CD4-positive, alpha-beta T cell (primary cell): ENCODE measurements around the gene TIMM10B. TPM values are rescaled to one million over a fixed set of nuclear protein-coding genes. Genes with fewer than 3 reads are reported as not detected.

Experiments
- ATAC-seq: fragments of 200-7000 bp; cut with Tn5 transposase; one replicate; pipeline ENCODE4 v1.10.0; 2022; ENCODE audit warnings: mild to moderate bottlenecking; ENCODE audit not compliant: poor library complexity
- CTCF ChIA-PET: fragments of 350-600 bp; sonication (Branson Sonifier 250); formaldehyde crosslinking; loops from one replicate; lab custom pipeline; 2021; ENCODE audit warnings: antibody characterized with exemption, inconsistent platforms; lab: Charles Lee
- POLR2A ChIA-PET: fragments of 350-600 bp; sonication (Branson Sonifier 250); formaldehyde crosslinking; loops from one replicate; lab custom pipeline; 2021; ENCODE audit warnings: antibody characterized with exemption, inconsistent platforms; lab: Charles Lee
- DNase-seq, 14 experiments: peaks; one replicate each; pipeline ENCODE4 v3.0.0-alpha.2; 2013 to 2020; ENCODE audit warnings: mixed read lengths in 2 of 14
- H3K27ac ChIP-seq, 2 donors: one replicate each; pipeline versions ENCODE4 v1.5.1 to v1.7.0; 2013; ENCODE audit warnings: low read length in 2 of 2, low read depth in 1 of 2, mild to moderate bottlenecking in 1 of 2
- H3K27me3 ChIP-seq, 2 experiments: 1 replicate in 1 of 2; 2 replicates in 1 of 2; pipeline versions ENCODE4 v1.6.1 to v1.7.0; 2013; ENCODE audit warnings: low read length in 2 of 2, control low read depth in 1 of 2, mild to moderate bottlenecking in 1 of 2, moderate library complexity in 1 of 2; ENCODE audit not compliant: insufficient read depth in 2 of 2, control insufficient read depth in 1 of 2
- H3K36me3 ChIP-seq: one replicate; pipeline ENCODE4 v1.6.1; 2013; ENCODE audit warnings: low read length, control low read depth; ENCODE audit not compliant: insufficient read depth
- H3K4me1 ChIP-seq: one replicate; pipeline ENCODE4 v1.6.1; 2013; ENCODE audit warnings: low read length, control low read depth; ENCODE audit not compliant: insufficient read depth
- H3K4me3 ChIP-seq: one replicate; pipeline ENCODE4 v1.5.1; 2013; ENCODE audit warnings: mild to moderate bottlenecking, low read length, moderate library complexity
- H3K9me3 ChIP-seq, 2 experiments: 1 replicate in 1 of 2; 2 replicates in 1 of 2; pipeline versions ENCODE4 v1.6.1 to v1.7.0; 2013; ENCODE audit warnings: low read length in 2 of 2, mild to moderate bottlenecking in 2 of 2, control low read depth in 1 of 2, moderate library complexity in 1 of 2; ENCODE audit not compliant: control insufficient read depth in 1 of 2, insufficient read depth in 1 of 2
- H3K27ac Mint-ChIP-seq: one replicate; pipeline ENCODE4 v1.8.0; 2020; ENCODE audit warnings: mixed read lengths
- H3K27me3 Mint-ChIP-seq: one replicate; pipeline ENCODE4 v1.8.0; 2021; ENCODE audit warnings: mixed read lengths
- H3K36me3 Mint-ChIP-seq: one replicate; pipeline ENCODE4 v1.8.0; 2021; ENCODE audit warnings: low read depth, mixed read lengths
- H3K4me1 Mint-ChIP-seq: one replicate; pipeline ENCODE4 v1.8.0; 2021; ENCODE audit warnings: low read depth, mixed read lengths
- H3K4me3 Mint-ChIP-seq: one replicate; pipeline ENCODE4 v1.8.0; 2020; ENCODE audit warnings: mild to moderate bottlenecking, mixed read lengths
- H3K9me3 Mint-ChIP-seq: one replicate; pipeline ENCODE4 v1.8.0; 2020; ENCODE audit warnings: mixed read lengths
- CTCF ChIP-seq: fragments of 200-600 bp; IDR thresholded peaks from one replicate; pipeline ENCODE4 v1.8.0; 2022; ENCODE audit warnings: antibody characterized with exemption, mild to moderate bottlenecking
- intact Hi-C, 2 experiments: fragments of 100-400 bp; cut with DNase I in 1 of 2; cut with micrococcal nuclease in 1 of 2; formaldehyde crosslinking; loops; one replicate each; pipeline versions ENCODE4 v1.15.1 to v1.9.0; 2023 to 2025; cut with DNase I, micrococcal nuclease
- total RNA-seq, 174 experiments: library from RNA in 2 of 174; stranded (reverse) in 2 of 174; gene quantifications; one replicate each; pipeline ENCODE4 v1.2.3 and lab custom pipeline; 2021 to 2026

TIMM10B gene
- total RNA-seq, 2 experiments from 2014 or later, result 68.5 to 68.6 TPM

- Histone ChIP-seq H3K9me3 (no peaks in the 10 kb centered on the region), H3K27me3 (no peaks in the 10 kb centered on the region), H3K4me3 (no peak overlapping the region), H3K36me3 (peaks cover 24% of the 10 kb centered on the region), H3K27ac (no peak overlapping the region), H3K4me1 (no peaks in the 10 kb centered on the region)
- no peak for TF ChIP-seq CTCF
- no peak for DNase-seq
- Mint-ChIP-seq H3K27me3 (no peaks in the 10 kb centered on the region), H3K9me3 (no peaks in the 10 kb centered on the region), H3K27ac (no peak overlapping the region), H3K4me3 (no peak overlapping the region), H3K36me3 (peaks cover 58% of the 10 kb centered on the region), H3K4me1 (peaks cover 5% of the 10 kb centered on the region)
- CTCF ChIA-PET, result interaction anchor here (0.9 to 5.5 kb wide), 4 partner anchors 10 to 202 kb away, joined by 4 to 27 read pairs (median 4); no protein-coding TSS in a partner anchor
- intact Hi-C loops, result loop anchor here in 1 of 2 experiments (2.0 kb wide), 1 partner anchor 61 kb away; no protein-coding TSS in a partner anchor
- POLR2A ChIA-PET, result interaction anchor here (2.1 kb wide), 1 partner anchor 125 kb away, joined by 6 read pairs; no protein-coding TSS in a partner anchor
- no peak for ATAC-seq
Observed at GRCh38 chr11:6504166-6504565, 22.9 kb downstream of the TIMM10B start.

- no peak overlapping the region for H3K4me3 Mint-ChIP-seq
- DNase-seq, result peak in 4 of 14 experiments; percentile 29 to 66 (median 57)
- peaks cover 32% of the 10 kb centered on the region for H3K36me3 ChIP-seq
- H3K27me3 ChIP-seq, result no peaks in the 10 kb centered on the region
- POLR2A ChIA-PET, result interaction anchor here (2.1 kb wide), 1 partner anchor 127 kb away, joined by 6 read pairs; no protein-coding TSS in a partner anchor
- H3K27me3 Mint-ChIP-seq, result no peaks in the 10 kb centered on the region
- peak; percentile 59 for ATAC-seq
- CTCF ChIA-PET, result interaction anchor here (0.7 to 5.5 kb wide), 6 partner anchors 9 to 129 kb away, joined by 3 to 27 read pairs (median 4); no protein-coding TSS in a partner anchor
- peak; percentile 77 for TF ChIP-seq CTCF
- H3K4me3 ChIP-seq, result no peak overlapping the region
- H3K27ac ChIP-seq, result no peak overlapping the region
- no peaks in the 10 kb centered on the region for H3K9me3 Mint-ChIP-seq
- intact Hi-C loops, result loop anchor here (1.0 to 5.0 kb wide), 3 partner anchors 63 to 208 kb away; no protein-coding TSS in a partner anchor
- H3K4me1 ChIP-seq, result no peaks in the 10 kb centered on the region
- no peaks in the 10 kb centered on the region for H3K9me3 ChIP-seq
- peaks cover 5% of the 10 kb centered on the region for H3K4me1 Mint-ChIP-seq
- peaks cover 57% of the 10 kb centered on the region for H3K36me3 Mint-ChIP-seq
- no peak overlapping the region for H3K27ac Mint-ChIP-seq
Observed at GRCh38 chr11:6505577-6506240, 24.4 kb downstream of the TIMM10B start.

GRCh38 chr11:6516865-6517264 is 35.6 kb downstream of the TIMM10B start:
- Histone ChIP-seq H3K27ac (no peak overlapping the region), H3K9me3 (no peaks in the 10 kb centered on the region), H3K27me3 (no peaks in the 10 kb centered on the region), H3K36me3 (peaks cover 44% of the 10 kb centered on the region), H3K4me3 (no peak overlapping the region), H3K4me1 (no peaks in the 10 kb centered on the region)
- DNase-seq, result no peak
- CTCF ChIA-PET, result no interaction called here
- POLR2A ChIA-PET, result no interaction called here
- Mint-ChIP-seq H3K27me3 (no peaks in the 10 kb centered on the region), H3K4me1 (no peaks in the 10 kb centered on the region), H3K27ac (no peak overlapping the region), H3K9me3 (no peaks in the 10 kb centered on the region), H3K36me3 (peaks cover 85% of the 10 kb centered on the region), H3K4me3 (no peak overlapping the region)
- intact Hi-C loops, result no loop called here
- ATAC-seq, result no peak
- TF ChIP-seq CTCF, result no peak
